Activated CD8-positive, alpha-beta T cell treated with anti-CD3 and anti-CD28 coated beads for 36 hours (primary cell): ENCODE data around the gene SNRNP70. TPM values are rescaled to one million over a fixed set of nuclear protein-coding genes. Genes with fewer than 3 reads are reported as not detected.
A peak's percentile ranks its signal among the peaks of the same experiment; 100 is the strongest.
"Not testable (repeated sequence)": the region's sequence is repeated elsewhere in the genome, so short reads cannot be mapped to it uniquely, and the experiment has no call there.

ENCODE experiments used
- ATAC-seq: fragments of 200-7000 bp; cut with Tn5 transposase; one replicate; pipeline ENCODE4 v1.10.0; 2021; ENCODE audit warnings: mild to moderate bottlenecking, moderate library complexity
- CTCF ChIA-PET: fragments of 350-600 bp; sonication (Branson Sonifier 250); formaldehyde crosslinking; loops from one replicate; lab custom pipeline; 2021; ENCODE audit warnings: antibody characterized with exemption; lab: Charles Lee
- POLR2A ChIA-PET: fragments of 350-600 bp; sonication (Branson Sonifier 250); formaldehyde crosslinking; loops from one replicate; lab custom pipeline; 2021; ENCODE audit warnings: antibody characterized with exemption; lab: Charles Lee
- DNase-seq: peaks from one replicate; pipeline ENCODE4 v3.0.0-alpha.2; 2020
- H3K27ac Mint-ChIP-seq: one replicate; pipeline ENCODE4 v1.8.0; 2021; ENCODE audit warnings: mild to moderate bottlenecking, mixed read lengths
- H3K27me3 Mint-ChIP-seq: one replicate; pipeline ENCODE4 v1.8.0; 2021; ENCODE audit warnings: mixed read lengths
- H3K36me3 Mint-ChIP-seq: one replicate; pipeline ENCODE4 v1.8.0; 2021; ENCODE audit warnings: low read depth, mixed read lengths
- H3K4me1 Mint-ChIP-seq: one replicate; pipeline ENCODE4 v1.8.0; 2021; ENCODE audit warnings: low read depth, mixed read lengths
- H3K4me3 Mint-ChIP-seq: one replicate; pipeline ENCODE4 v1.8.0; 2021; ENCODE audit warnings: mild to moderate bottlenecking, moderate library complexity, mixed read lengths
- H3K9me3 Mint-ChIP-seq: one replicate; pipeline ENCODE4 v1.8.0; 2021; ENCODE audit warnings: mixed read lengths
- intact Hi-C: fragments of 100-400 bp; cut with micrococcal nuclease; formaldehyde crosslinking; loops from one replicate; pipeline ENCODE4 v1.10.0; 2022
- total RNA-seq, 2 experiments: library from RNA; stranded (reverse); gene quantifications; one replicate each; pipeline ENCODE4 v1.2.3, GENCODE V29; 2021
- TF ChIP-seq, protein P1 (sequence below): fragments of 200-600 bp; IDR thresholded peaks from one replicate; pipeline ENCODE4 v1.8.0; 2022; ENCODE audit warnings: antibody characterized with exemption, mild to moderate bottlenecking

The SNRNP70 gene, protein sequence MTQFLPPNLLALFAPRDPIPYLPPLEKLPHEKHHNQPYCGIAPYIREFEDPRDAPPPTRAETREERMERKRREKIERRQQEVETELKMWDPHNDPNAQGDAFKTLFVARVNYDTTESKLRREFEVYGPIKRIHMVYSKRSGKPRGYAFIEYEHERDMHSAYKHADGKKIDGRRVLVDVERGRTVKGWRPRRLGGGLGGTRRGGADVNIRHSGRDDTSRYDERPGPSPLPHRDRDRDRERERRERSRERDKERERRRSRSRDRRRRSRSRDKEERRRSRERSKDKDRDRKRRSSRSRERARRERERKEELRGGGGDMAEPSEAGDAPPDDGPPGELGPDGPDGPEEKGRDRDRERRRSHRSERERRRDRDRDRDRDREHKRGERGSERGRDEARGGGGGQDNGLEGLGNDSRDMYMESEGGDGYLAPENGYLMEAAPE
- 100 to 1,000 TPM; 187 to 188 TPM for total RNA-seq

DNA sequence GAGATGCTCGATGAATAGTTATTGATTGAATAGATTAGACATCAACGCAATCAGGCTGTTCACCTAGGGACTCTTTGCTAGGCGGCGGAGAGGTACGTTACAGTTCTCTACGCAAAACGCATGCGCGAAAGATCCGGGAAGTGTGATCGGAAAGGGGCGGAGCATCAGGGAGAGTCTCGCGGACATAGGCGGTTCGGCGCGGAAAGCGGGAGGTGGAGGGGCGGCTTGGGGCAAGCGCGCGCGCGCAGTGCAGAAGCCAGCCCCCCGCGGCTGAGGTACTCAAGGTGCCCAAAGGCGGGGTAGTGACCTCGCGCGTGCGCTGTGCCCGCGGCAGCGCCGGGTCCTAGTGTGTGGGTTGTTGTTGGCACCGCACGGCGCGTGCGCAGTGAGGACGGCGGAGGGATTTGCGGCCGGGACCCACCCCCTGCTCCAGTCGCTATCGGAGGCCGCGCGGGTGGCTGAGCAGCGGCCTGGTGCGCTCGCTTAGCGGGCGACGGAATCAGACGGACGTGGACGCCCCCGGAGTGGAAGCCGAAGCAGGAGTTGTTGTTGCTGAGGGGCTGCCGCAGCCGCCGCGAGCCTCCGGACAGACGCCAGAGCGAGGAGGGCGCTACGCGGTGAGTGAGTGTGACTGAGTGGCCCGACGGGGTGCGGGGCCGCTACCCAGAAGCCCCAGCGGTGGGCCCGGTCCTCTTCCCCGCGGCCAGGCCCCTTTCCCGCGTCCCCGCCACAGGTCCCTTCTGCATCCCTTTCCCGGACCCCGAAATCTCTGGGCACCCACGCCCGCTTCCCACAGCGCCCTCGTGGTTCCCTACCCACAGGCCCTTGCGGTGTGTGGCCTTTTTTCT, at the start of gene SNRNP70:
Gene SNRNP70, plus strand, starts transcription at position 432 of the 848 bp plus-strand sequence. CDS start 964 bp downstream, outside the sequence.
- DNase-seq (peak; percentile 99), ATAC-seq (peak; percentile 98)
- H3K4me3 Mint-ChIP-seq, result peak within 1 kb of the TSS; percentile 99
- H3K36me3 Mint-ChIP-seq, result peaks cover 35% of the 10 kb centered on the region
- H3K27me3 Mint-ChIP-seq, result no peaks in the 10 kb centered on the region
- no peaks in the 10 kb centered on the region for H3K9me3 Mint-ChIP-seq
- TF ChIP-seq, protein P1, sequence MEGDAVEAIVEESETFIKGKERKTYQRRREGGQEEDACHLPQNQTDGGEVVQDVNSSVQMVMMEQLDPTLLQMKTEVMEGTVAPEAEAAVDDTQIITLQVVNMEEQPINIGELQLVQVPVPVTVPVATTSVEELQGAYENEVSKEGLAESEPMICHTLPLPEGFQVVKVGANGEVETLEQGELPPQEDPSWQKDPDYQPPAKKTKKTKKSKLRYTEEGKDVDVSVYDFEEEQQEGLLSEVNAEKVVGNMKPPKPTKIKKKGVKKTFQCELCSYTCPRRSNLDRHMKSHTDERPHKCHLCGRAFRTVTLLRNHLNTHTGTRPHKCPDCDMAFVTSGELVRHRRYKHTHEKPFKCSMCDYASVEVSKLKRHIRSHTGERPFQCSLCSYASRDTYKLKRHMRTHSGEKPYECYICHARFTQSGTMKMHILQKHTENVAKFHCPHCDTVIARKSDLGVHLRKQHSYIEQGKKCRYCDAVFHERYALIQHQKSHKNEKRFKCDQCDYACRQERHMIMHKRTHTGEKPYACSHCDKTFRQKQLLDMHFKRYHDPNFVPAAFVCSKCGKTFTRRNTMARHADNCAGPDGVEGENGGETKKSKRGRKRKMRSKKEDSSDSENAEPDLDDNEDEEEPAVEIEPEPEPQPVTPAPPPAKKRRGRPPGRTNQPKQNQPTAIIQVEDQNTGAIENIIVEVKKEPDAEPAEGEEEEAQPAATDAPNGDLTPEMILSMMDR, result no peak
- POLR2A ChIA-PET, result interaction anchor here (1.1 to 2.4 kb wide), 3 partner anchors 10 to 29 kb away, joined by 5 to 10 read pairs (median 5); partner anchors contain the start of gene LIN7B
- CTCF ChIA-PET, result interaction anchor here (1.5 to 3.9 kb wide), 3 partner anchors 10 to 21 kb away, joined by 4 to 52 read pairs (median 4); no protein-coding TSS in a partner anchor
- intact Hi-C loops, result no loop called here
- H3K4me1 Mint-ChIP-seq, result peaks cover 33% of the 10 kb centered on the region
- H3K27ac Mint-ChIP-seq, result peak within 1 kb of the TSS; percentile 94

DNA sequence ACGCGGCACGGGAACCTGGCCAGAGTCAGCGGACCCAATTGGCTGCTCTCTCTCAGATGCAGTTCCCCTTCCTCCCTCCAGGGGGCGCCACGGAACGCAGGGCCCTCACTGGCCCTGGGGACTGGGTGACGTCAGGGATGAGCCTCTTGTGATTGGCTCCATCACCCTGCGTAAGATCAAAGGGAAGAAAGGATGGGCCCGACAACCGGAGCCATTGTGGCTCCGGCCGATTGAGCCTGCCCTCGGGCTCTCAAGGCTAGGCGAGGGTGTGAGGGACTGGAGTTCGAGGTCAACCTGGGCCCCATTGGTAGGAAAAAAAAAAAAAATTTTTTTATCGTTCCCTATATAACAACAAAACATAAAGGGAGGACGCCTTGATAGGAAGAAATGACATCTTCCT, 48.4 kb upstream of the SNRNP70 start, which contains the start of gene CGB1:
Gene CGB1, minus strand, starts transcription at position 81 of the 400 bp plus-strand sequence. CDS start 184 bp downstream, outside the sequence.
- H3K27me3 Mint-ChIP-seq, POLR2A ChIA-PET, H3K4me3 Mint-ChIP-seq, H3K9me3 Mint-ChIP-seq, H3K27ac Mint-ChIP-seq, H3K36me3 Mint-ChIP-seq, H3K4me1 Mint-ChIP-seq, intact Hi-C loops, CTCF ChIA-PET: not testable (repeated sequence)
- peak; percentile 61 for ATAC-seq
- TF ChIP-seq, protein P1, result peak; percentile 72
- DNase-seq, result peak; percentile 82

DNA sequence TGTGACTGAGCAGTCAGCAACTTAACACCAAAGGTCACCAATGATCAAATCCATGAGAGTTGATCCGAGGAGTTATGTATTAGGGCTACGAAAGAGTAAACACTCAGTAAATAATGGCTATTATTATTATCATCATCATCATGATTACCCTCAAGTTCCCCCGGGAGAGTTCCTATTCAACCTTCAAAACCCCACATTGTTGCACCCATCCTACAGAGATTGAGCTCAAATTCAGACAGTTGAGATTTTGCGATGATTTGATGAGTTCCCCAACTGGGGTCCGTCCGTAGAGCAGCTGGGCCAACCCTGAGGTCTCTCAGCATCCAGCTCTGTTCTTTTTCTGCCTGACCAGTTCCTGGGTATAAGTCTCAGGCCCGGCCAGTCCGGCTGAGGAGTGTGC, 47.1 kb upstream of the SNRNP70 start:
- H3K4me1 Mint-ChIP-seq, intact Hi-C loops, H3K36me3 Mint-ChIP-seq, POLR2A ChIA-PET, CTCF ChIA-PET, H3K9me3 Mint-ChIP-seq, H3K27me3 Mint-ChIP-seq, H3K27ac Mint-ChIP-seq, ATAC-seq, DNase-seq, H3K4me3 Mint-ChIP-seq: not testable (repeated sequence)

DNA sequence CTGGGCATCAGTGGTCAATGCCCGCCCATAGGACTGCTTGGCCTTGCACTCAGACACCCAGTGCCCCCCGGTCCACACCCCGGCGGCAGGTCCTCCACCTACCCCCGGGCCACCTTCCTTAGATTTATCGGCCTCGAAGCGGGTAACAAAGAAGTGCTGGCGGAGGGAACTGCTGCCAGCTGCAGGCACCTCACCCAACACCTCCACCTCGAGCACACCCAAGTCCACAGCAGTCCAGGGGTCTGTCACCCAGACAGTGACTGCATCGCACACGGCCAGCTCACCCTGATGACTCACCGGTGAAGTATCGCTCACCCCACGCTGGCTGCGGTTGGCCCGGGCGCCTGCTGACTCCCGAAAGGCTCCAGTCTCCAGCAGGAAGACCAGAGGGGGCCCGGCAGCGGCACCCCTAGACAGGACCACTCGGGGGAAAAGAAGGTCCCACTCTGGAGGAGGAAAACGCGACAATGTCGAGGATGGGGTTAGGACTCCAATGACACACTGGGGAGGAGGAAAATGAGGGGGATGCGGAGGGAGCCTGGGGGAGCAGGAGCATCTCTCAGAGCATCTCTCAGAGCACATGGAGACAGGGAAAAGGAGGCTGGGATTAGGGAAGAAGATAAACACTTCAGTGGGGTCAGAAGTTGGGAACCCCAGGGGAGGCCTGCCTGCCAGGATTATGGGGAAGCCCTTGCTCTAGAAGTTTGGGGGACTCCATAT, 46.5 kb upstream of the SNRNP70 start:
- CTCF ChIA-PET, POLR2A ChIA-PET, H3K27me3 Mint-ChIP-seq, H3K9me3 Mint-ChIP-seq, H3K4me1 Mint-ChIP-seq, intact Hi-C loops, H3K4me3 Mint-ChIP-seq, H3K36me3 Mint-ChIP-seq, ATAC-seq, H3K27ac Mint-ChIP-seq, DNase-seq: not testable (repeated sequence)

DNA sequence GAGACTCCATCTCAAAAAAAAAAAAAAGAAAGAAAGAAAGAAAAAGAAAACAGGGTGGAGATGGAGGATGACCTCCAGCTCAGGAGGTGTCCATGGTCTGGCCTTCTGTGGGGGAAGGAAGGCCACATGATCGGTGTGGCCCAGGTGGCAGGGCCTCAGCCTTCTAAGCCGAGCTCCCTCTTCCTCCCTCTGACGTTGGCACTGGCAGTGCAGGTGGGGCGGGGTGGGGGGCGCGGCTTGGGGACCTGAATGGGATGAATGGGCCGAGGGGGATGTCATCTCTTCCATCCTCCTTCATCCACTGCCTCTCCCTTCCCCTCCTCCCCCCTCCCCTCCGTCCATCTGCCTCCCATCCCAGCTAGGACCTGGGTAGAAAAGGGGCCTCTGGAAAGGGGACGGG, 45.5 kb upstream of the SNRNP70 start:
- H3K9me3 Mint-ChIP-seq, ATAC-seq, H3K27ac Mint-ChIP-seq, H3K4me1 Mint-ChIP-seq, H3K4me3 Mint-ChIP-seq, H3K27me3 Mint-ChIP-seq, POLR2A ChIA-PET, intact Hi-C loops, H3K36me3 Mint-ChIP-seq, DNase-seq, CTCF ChIA-PET: not testable (repeated sequence)

DNA sequence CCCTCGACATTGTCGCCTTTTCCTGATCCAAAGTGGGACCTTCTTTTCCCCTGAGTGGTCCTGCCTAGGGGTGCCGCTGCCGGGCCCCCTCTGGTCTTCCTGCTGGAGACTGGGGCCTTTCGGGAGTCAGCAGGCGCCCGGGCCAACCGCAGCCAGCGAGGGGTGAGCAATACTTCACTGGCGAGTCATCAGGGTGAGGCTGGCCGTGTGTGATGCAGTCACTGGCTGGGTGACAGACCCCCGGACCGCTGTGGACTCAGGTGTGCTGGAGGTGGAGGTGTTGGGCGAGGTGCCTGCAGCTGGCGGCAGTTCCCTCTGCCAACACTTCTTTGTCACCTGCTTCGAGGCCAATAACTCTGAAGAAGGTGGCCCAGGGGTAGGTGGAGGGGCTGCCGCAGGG, 43.1 kb upstream of the SNRNP70 start:
- H3K9me3 Mint-ChIP-seq, result no peaks in the 10 kb centered on the region
- no peaks in the 10 kb centered on the region for H3K36me3 Mint-ChIP-seq
- no peak overlapping the region for H3K27ac Mint-ChIP-seq
- no peaks in the 10 kb centered on the region for H3K4me1 Mint-ChIP-seq
- ChIA-PET CTCF (no interaction called here), POLR2A (no interaction called here)
- ATAC-seq (no peak), DNase-seq (no peak)
- no peaks in the 10 kb centered on the region for H3K27me3 Mint-ChIP-seq
- intact Hi-C loops, result no loop called here
- TF ChIP-seq, protein P1, result no peak
- H3K4me3 Mint-ChIP-seq, result no peak overlapping the region

DNA sequence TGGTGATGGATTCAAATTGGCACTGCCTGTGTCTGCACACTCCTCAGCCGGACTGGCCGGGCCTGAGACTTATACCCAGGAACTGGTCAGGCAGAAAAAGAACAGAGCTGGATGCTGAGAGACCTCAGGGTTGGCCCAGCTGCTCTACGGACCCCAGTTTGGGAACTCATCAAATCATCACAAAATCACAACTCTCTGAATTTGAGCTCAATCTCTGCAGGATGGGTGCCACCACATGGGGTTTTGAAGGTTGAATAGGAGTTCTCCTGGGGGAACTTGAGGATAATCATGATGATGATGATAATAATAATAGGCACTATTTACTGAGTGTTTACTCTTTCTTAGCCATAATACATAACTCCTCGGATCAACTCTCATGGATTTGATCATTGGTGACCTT, 42.6 kb upstream of the SNRNP70 start:
- CTCF ChIA-PET, intact Hi-C loops, H3K4me3 Mint-ChIP-seq: not testable (repeated sequence)

DNA sequence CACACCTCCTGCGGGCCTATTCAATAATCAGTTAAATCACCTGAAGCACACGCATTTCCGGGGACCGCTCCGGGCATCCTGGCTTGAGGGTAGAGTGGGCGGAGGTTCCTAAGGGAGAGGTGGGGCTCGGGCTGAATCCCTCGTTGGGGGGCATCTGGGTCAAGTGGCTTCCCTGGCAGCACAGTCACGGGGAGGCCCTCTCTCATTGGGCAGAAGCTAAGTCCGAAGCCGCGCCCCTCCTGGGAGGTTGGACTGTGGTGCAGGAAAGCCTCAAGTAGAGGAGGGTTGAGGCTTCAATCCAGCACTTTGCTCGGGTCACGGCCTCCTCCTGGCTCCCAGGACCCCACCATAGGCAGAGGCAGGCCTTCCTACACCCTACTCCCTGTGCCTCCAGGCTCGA, 41.7 kb upstream of the SNRNP70 start, which contains the start of gene CGB5:
Gene CGB5, plus strand, starts transcription at position 301 of the 400 bp plus-strand sequence. CDS start 362 bp downstream, outside the sequence.
- H3K9me3 Mint-ChIP-seq, H3K4me3 Mint-ChIP-seq, CTCF ChIA-PET, POLR2A ChIA-PET, H3K36me3 Mint-ChIP-seq, H3K27me3 Mint-ChIP-seq, ATAC-seq, H3K27ac Mint-ChIP-seq, DNase-seq, H3K4me1 Mint-ChIP-seq, intact Hi-C loops: not testable (repeated sequence)

More for the DNA sequence above, 42.6 kb upstream of the SNRNP70 start:
- H3K27ac Mint-ChIP-seq, H3K4me1 Mint-ChIP-seq, H3K9me3 Mint-ChIP-seq, DNase-seq, ATAC-seq, POLR2A ChIA-PET, H3K27me3 Mint-ChIP-seq, H3K36me3 Mint-ChIP-seq: not testable (repeated sequence)
